Heart left ventricle (tissue), 16 donors: ENCODE data around the gene PMP22. TPM values are rescaled to one million over a fixed set of nuclear protein-coding genes. Genes with fewer than 3 reads are reported as not detected.
A peak's percentile ranks its signal among the peaks of the same experiment; 100 is the strongest.

Source experiments
- ATAC-seq, 4 donors: fragments of 200-7000 bp; cut with Tn5 transposase; one replicate each; pipeline ENCODE4 v1.9.1; 2020 to 2022; ENCODE audit warnings: moderate library complexity in 4 of 4, mild to moderate bottlenecking in 3 of 4, moderate number of reproducible peaks in 1 of 4
- DNase-seq, 5 donors: peaks; one replicate each; pipeline ENCODE4 v3.0.0-alpha.2; 2020
- H3K27ac ChIP-seq, 12 donors: fragments of 200-600 bp; sonication (generic) in 4 of 12; one replicate each; pipeline versions ENCODE4 v1.5.0 to v1.8.0; 2016 to 2022; ENCODE audit warnings: mild to moderate bottlenecking in 2 of 12
- H3K27me3 ChIP-seq, 9 donors: fragments of 200-600 bp; sonication (generic) in 2 of 9; one replicate each; pipeline versions ENCODE4 v1.5.1 to v1.8.0; 2016 to 2022; ENCODE audit warnings: mild to moderate bottlenecking in 3 of 9
- H3K36me3 ChIP-seq, 9 donors: fragments of 200-600 bp; sonication (generic) in 2 of 9; one replicate each; pipeline versions ENCODE4 v1.5.0 to v1.8.0; 2018 to 2022; ENCODE audit warnings: mild to moderate bottlenecking in 2 of 9
- H3K4me1 ChIP-seq, 12 donors: fragments of 200-600 bp; sonication (generic) in 4 of 12; one replicate each; pipeline versions ENCODE4 v1.5.0 to v1.8.0; 2016 to 2022; ENCODE audit warnings: mild to moderate bottlenecking in 3 of 12
- H3K4me3 ChIP-seq, 12 donors: fragments of 200-600 bp; sonication (generic) in 4 of 12; one replicate each; pipeline versions ENCODE4 v1.5.0 to v1.8.0; 2017 to 2022; ENCODE audit warnings: mild to moderate bottlenecking in 9 of 12, moderate library complexity in 4 of 12
- H3K9me3 ChIP-seq, 12 donors: fragments of 200-600 bp; sonication (generic) in 4 of 12; one replicate each; pipeline versions ENCODE4 v1.5.0 to v1.8.0; 2016 to 2022; ENCODE audit warnings: mild to moderate bottlenecking in 1 of 12
- CTCF ChIP-seq, 12 donors: fragments of 200-600 bp; sonication (generic) in 4 of 12; IDR thresholded peaks; one replicate each; pipeline versions ENCODE4 v1.5.0 to v1.8.0; 2018 to 2022; ENCODE audit warnings: antibody characterized with exemption in 12 of 12, mild to moderate bottlenecking in 5 of 12
- POLR2A ChIP-seq, 2 donors: fragments of 450-650 bp; IDR thresholded peaks; one replicate each; pipeline ENCODE4 v1.6.1; 2017; ENCODE audit warnings: antibody characterized with exemption in 2 of 2, mild to moderate bottlenecking in 2 of 2, moderate library complexity in 2 of 2
- WGBS, 4 donors: extraction: QIAGEN DNeasy Blood & Tissue Kit in 2 of 4; methylation state at CpG; one replicate each; pipeline versions ENCODE4 v1.1.5 to v1.1.7; 2013 to 2018; 5-methylcytosine and 5-hydroxymethylcytosine counted together
- intact Hi-C, 10 donors: fragments of 100-400 bp; cut with DNase I; formaldehyde crosslinking; loops; one replicate each; pipeline versions ENCODE4 v1.11.1 to v1.14.2; 2022
- polyA plus RNA-seq, 2 donors: library from polyadenylated mRNA; stranded (reverse); fragments of 200-250 nt; gene quantifications; one replicate each; pipeline ENCODE4 v1.2.3, GENCODE V29; 2013
- total RNA-seq, 9 donors: library from RNA; depleted of rRNA in 2 of 9; stranded (reverse); fragments of >200 nt in 2 of 9; fragmentation: NEBNext Ultra II Directional in 3 of 9; extraction: Animal tissue kit (Norgen Biotek cat#: 25700) in 3 of 9; gene quantifications; one replicate each; pipeline versions ENCODE4 v1.1.0 to v1.2.4, GENCODE V29; 2016 to 2023
- donor health status: ischemic (EF 13 %, LVEDD 7.1; RV severe dilation, severe dysfunction).
- donor health status: healthy with polysubstance abuse.
- donor health status: DM: no; HTN: yes; CAD: no.
- donor health status: DM: no; HTN: no; CAD: no.
- donor health status: ischemic (EF 25% LVEDD 6.9; RV normal size, moderate dysfunction).
- donor health status: ischemic (EF 25% LVEDD 5.7; RV mildly dilated, moderate dysfunction).
- donor health status: healthy.
- donor health status: DM: yes; HTN: yes; CAD: no.
- donor health status: ischemic (EF 35%, LVEDD 5.7; RV mildly dilated, moderate dysfunction).
- donor health status: nonischemic (EF 11% LVEDD 7.7; RV severe dilation, severe dysfunction).
- donor health status: DM: yes; HTN: yes; CAD: no.
- donor health status: PGD.
- donor health status: ischemic (EF 29% LVEDD 5.4; RV normal size, mild dysfunction).
- donor health status: nonischemic (EF 23%, LVEDD 6.1; RV moderate dilation, normal function).

The PMP22 gene
- total and polyA plus RNA-seq, 11 donors, result 92.2 to 421 (median 186) TPM

GRCh38 chr17:15263680-15264079, 1.4 kb downstream of the PMP22 start:
- intact Hi-C loops, result loop anchor here in 9 of 10 donors (2.0 to 10.0 kb wide), 7 partner anchors 79 to 194 kb away; partner anchors contain the start of gene TEKT3 (in 4 of the 9)
- ATAC-seq (no peak), DNase-seq (no peak)
- Histone ChIP-seq H3K4me3 (peak overlapping the region in 11 of 12 donors; percentile 50 to 92 (median 79)), H3K27me3 (peaks cover 0 to 30% (median 0%) of the 10 kb centered on the region in 9 donors), H3K9me3 (no peaks in the 10 kb centered on the region), H3K36me3 (peaks cover 0 to 12% (median 9%) of the 10 kb centered on the region in 9 donors), H3K4me1 (peaks cover 2 to 50% (median 22%) of the 10 kb centered on the region in 12 donors), H3K27ac (peak overlapping the region; percentile 94 to 99 (median 97))
- TF ChIP-seq CTCF (IDR thresholded peaks at IDR 0.05) (no peak), POLR2A (IDR thresholded peaks at IDR 0.05) (no peak)
- WGBS, 4 donors, result 35 to 41% (median 36%) methylated on average over 3 of the region's 3 CpGs

- no peaks in the 10 kb centered on the region for H3K9me3 ChIP-seq
- ATAC-seq, result peak; percentile 72 to 78 (median 76)
- H3K27me3 ChIP-seq, result peaks cover 0 to 30% (median 0%) of the 10 kb centered on the region in 9 donors
- DNase-seq, result peak; percentile 88 to 96 (median 90)
- H3K4me1 ChIP-seq, result peaks cover 2 to 55% (median 25%) of the 10 kb centered on the region in 12 donors
- 1 to 4% (median 3%) methylated on average over 14 to 17 of the region's 17 CpGs for WGBS, 4 donors
- H3K27ac ChIP-seq, result peak overlapping the region; percentile 94 to 99 (median 97)
- H3K36me3 ChIP-seq, result peaks cover 0 to 17% (median 14%) of the 10 kb centered on the region in 9 donors
- intact Hi-C loops, result loop anchor here in 9 of 10 donors (2.0 to 10.0 kb wide), 7 partner anchors 79 to 194 kb away; partner anchors contain the start of gene TEKT3 (in 4 of the 9)
- TF ChIP-seq POLR2A (IDR thresholded peaks at IDR 0.05) (peak in 1 of 2 donors; percentile 49), CTCF (IDR thresholded peaks at IDR 0.05) (no peak)
- peak overlapping the region; percentile 50 to 92 (median 78) for H3K4me3 ChIP-seq
Observed at GRCh38 chr17:15263206-15263579, 1.9 kb downstream of the PMP22 start.

GRCh38 chr17:15262291-15263205, 2.6 kb downstream of the PMP22 start:
- Histone ChIP-seq H3K9me3 (no peaks in the 10 kb centered on the region), H3K4me1 (peaks cover 2 to 62% (median 32%) of the 10 kb centered on the region in 12 donors), H3K4me3 (peak overlapping the region; percentile 50 to 92 (median 78)), H3K27ac (peak overlapping the region; percentile 94 to 99 (median 97)), H3K27me3 (peaks cover 0 to 30% (median 0%) of the 10 kb centered on the region in 9 donors), H3K36me3 (peaks cover 0 to 23% (median 20%) of the 10 kb centered on the region in 9 donors)
- TF ChIP-seq POLR2A (IDR thresholded peaks at IDR 0.05) (peak; percentile 36 to 92), CTCF (IDR thresholded peaks at IDR 0.05) (peak in 10 of 12 donors; percentile 14 to 60 (median 32))
- intact Hi-C loops, result loop anchor here in 9 of 10 donors (2.0 to 10.0 kb wide), 7 partner anchors 80 to 195 kb away; partner anchors contain the start of gene TEKT3 (in 4 of the 9)
- peak; percentile 90 to 96 (median 93) for DNase-seq
- ATAC-seq, result peak; percentile 82 to 89 (median 86)
- 0 to 1% (median 1%) methylated on average over 33 to 60 of the region's 60 CpGs for WGBS, 4 donors
